ENCODE results near the gene LRBA.

LRBA gene

GRCh38 chr4:150318971-150319370 is 696.1 kb downstream of the LRBA start:
- no peak for DNase-seq (ENCODE audit: low spot score)

- no peak for DNase-seq (ENCODE audit: low spot score)
These were observed 696.6 kb downstream of the LRBA start for GRCh38 chr4:150318527-150318926.

- DNase-seq (ENCODE audit: low spot score), result no peak
These were observed 698.5 kb downstream of the LRBA start for GRCh38 chr4:150316332-150317205.

GRCh38 chr4:150315691-150316090 is 699.4 kb downstream of the LRBA start:
- DNase-seq (ENCODE audit: low spot score), result no peak

GRCh38 chr4:150315175-150315574 is 699.9 kb downstream of the LRBA start:
- DNase-seq (ENCODE audit: low spot score), result no peak

GRCh38 chr4:150314031-150314430 is 701.1 kb downstream of the LRBA start:
- no peak for DNase-seq (ENCODE audit: low spot score)

- DNase-seq (ENCODE audit: low spot score), result no peak
These were observed 704.8 kb downstream of the LRBA start for GRCh38 chr4:150310159-150310895.

- DNase-seq (ENCODE audit: low spot score), result peak; percentile 72
These were observed 706.1 kb downstream of the LRBA start for GRCh38 chr4:150308824-150309472.

GRCh38 chr4:150306719-150307118 is 708.4 kb downstream of the LRBA start:
- no peak for DNase-seq (ENCODE audit: low spot score)

- DNase-seq (ENCODE audit: low spot score), result peak; percentile 54
These were observed 709.1 kb downstream of the LRBA start for GRCh38 chr4:150305995-150306394.

GRCh38 chr4:150302553-150302952 is 712.5 kb downstream of the LRBA start:
- DNase-seq (ENCODE audit: low spot score), result peak; percentile 69

GRCh38 chr4:150299816-150300215 is 715.3 kb downstream of the LRBA start:
- no peak for DNase-seq (ENCODE audit: low spot score)

GRCh38 chr4:150297861-150298474 is 717.1 kb downstream of the LRBA start:
- peak; percentile 63 for DNase-seq (ENCODE audit: low spot score)

GRCh38 chr4:150289881-150290280 is 725.2 kb downstream of the LRBA start:
- DNase-seq (ENCODE audit: low spot score), result no peak

GRCh38 chr4:150289198-150289597 is 725.9 kb downstream of the LRBA start:
- DNase-seq (ENCODE audit: low spot score), result no peak

- no peak for DNase-seq (ENCODE audit: low spot score)
These were observed 728.4 kb downstream of the LRBA start for GRCh38 chr4:150286656-150287055.

GRCh38 chr4:150283689-150284088 is 731.4 kb downstream of the LRBA start:
- DNase-seq (ENCODE audit: low spot score), result peak; percentile 56

- no peak for DNase-seq (ENCODE audit: low spot score)
These were observed 734.1 kb downstream of the LRBA start for GRCh38 chr4:150280975-150281374.

- peak; percentile 14 for DNase-seq (ENCODE audit: low spot score)
These were observed 734.8 kb downstream of the LRBA start for GRCh38 chr4:150280081-150280895.

- no peak for DNase-seq (ENCODE audit: low spot score)
These were observed 736.9 kb downstream of the LRBA start for GRCh38 chr4:150278206-150278605.

- no peak for DNase-seq (ENCODE audit: low spot score)
These were observed 746.6 kb downstream of the LRBA start for GRCh38 chr4:150268444-150268843.

Measured in RKO (cell line).